H1 (cell line): ENCODE data around the gene PYGB. TPM values are rescaled to one million over a fixed set of nuclear protein-coding genes. Genes with fewer than 3 reads are reported as not detected.

Source experiments
- CTCF ChIA-PET: fragments of 300-600 bp; sonication (Branson Sonifier 250); formaldehyde crosslinking; loops from one replicate; lab custom pipeline; 2021; ENCODE audit not compliant: partially characterized antibody; lab: Charles Lee
- POLR2A ChIA-PET: fragments of 300-600 bp; sonication (Branson Sonifier 250); formaldehyde crosslinking; loops from one replicate; lab custom pipeline; 2021; ENCODE audit warnings: inconsistent platforms; ENCODE audit not compliant: partially characterized antibody; lab: Charles Lee
- DNase-seq, 2 experiments: peaks; one replicate each; pipeline versions ENCODE4 v3.0.0 to v3.0.0-alpha.2; 2010 to 2022; ENCODE audit warnings: low spot score in 2 of 2, low read depth in 1 of 2, mixed read lengths in 1 of 2
- FAIRE-seq: peaks from 2 replicates; lab custom pipeline; 2011; peaks lifted over from hg19 to GRCh38; lab: Jason Lieb, UNC
- H2AFZ ChIP-seq: 2 replicates; pipeline ENCODE4 v1.8.1; 2012; ENCODE audit warnings: low read length, inconsistent platforms
- H2AK5ac ChIP-seq: 2 replicates; pipeline ENCODE4 v1.6.1; 2013; ENCODE audit warnings: low read depth, low read length
- H2BK120ac ChIP-seq: replicated peaks from 2 replicates; pipeline ENCODE3; 2013; ENCODE audit warnings: low read depth, low read length, inconsistent platforms
- H2BK12ac ChIP-seq: 2 replicates; pipeline ENCODE4 v1.6.1; 2013; ENCODE audit warnings: low read depth, low read length
- H2BK15ac ChIP-seq: 2 replicates; pipeline ENCODE4 v1.6.1; 2013; ENCODE audit warnings: low read length
- H2BK20ac ChIP-seq: 2 replicates; pipeline ENCODE4 v1.6.1; 2013; ENCODE audit warnings: low read length
- H2BK5ac ChIP-seq: 2 replicates; pipeline ENCODE4 v1.6.1; 2013; ENCODE audit warnings: low read depth, low read length
- H3K14ac ChIP-seq: 2 replicates; pipeline ENCODE4 v1.6.1; 2013; ENCODE audit warnings: inconsistent platforms; ENCODE audit not compliant: insufficient read length
- H3K18ac ChIP-seq: 2 replicates; pipeline ENCODE4 v1.6.1; 2013; ENCODE audit warnings: low read length; ENCODE audit errors: extremely low read depth
- H3K23ac ChIP-seq: 2 replicates; pipeline ENCODE4 v1.6.1; 2013; ENCODE audit warnings: inconsistent platforms; ENCODE audit not compliant: insufficient read length
- H3K23me2 ChIP-seq: 2 replicates; pipeline ENCODE4 v1.6.1; 2013; ENCODE audit warnings: low read depth, low read length
- H3K27ac ChIP-seq: 2 replicates; pipeline ENCODE4 v1.6.1; 2011; ENCODE audit warnings: low read depth, low read length, inconsistent platforms
- H3K27me3 ChIP-seq, 4 experiments: replicated peaks in 1 of 4; 1 replicate in 1 of 4; 2 replicates in 3 of 4; pipeline versions ENCODE4 v1.6.1 to v1.8.1; 2011 to 2013; ENCODE audit warnings: low read length in 3 of 4, mild to moderate bottlenecking in 3 of 4, inconsistent platforms in 2 of 4, mixed read lengths in 2 of 4, moderate library complexity in 1 of 4; ENCODE audit not compliant: control insufficient read depth in 3 of 4, insufficient read depth in 3 of 4; ENCODE audit errors: extremely low read depth in 1 of 4
- H3K36me3 ChIP-seq, 4 experiments: 2 replicates each; pipeline versions ENCODE4 v1.6.1 to v1.8.1; 2011 to 2013; ENCODE audit warnings: mild to moderate bottlenecking in 4 of 4, low read length in 3 of 4, moderate library complexity in 2 of 4, control low read depth in 1 of 4, inconsistent platforms in 1 of 4; ENCODE audit not compliant: insufficient read depth in 4 of 4, control insufficient read depth in 2 of 4
- H3K4ac ChIP-seq: replicated peaks from 2 replicates; pipeline ENCODE3; 2013; ENCODE audit warnings: low read length, low read depth, mixed read lengths, inconsistent platforms; ENCODE audit not compliant: insufficient read length
- H3K4me1 ChIP-seq, 4 experiments: replicated peaks in 1 of 4; 1 replicate in 1 of 4; 2 replicates in 3 of 4; pipeline versions ENCODE4 v1.6.1 to v1.8.1; 2011 to 2013; ENCODE audit warnings: low read length in 3 of 4, inconsistent platforms in 2 of 4, mixed read lengths in 1 of 4; ENCODE audit not compliant: insufficient read depth in 4 of 4, control insufficient read depth in 3 of 4
- H3K4me2 ChIP-seq, 2 experiments: 2 replicates each; pipeline versions ENCODE4 v1.6.1 to v1.8.1; 2011 to 2013; ENCODE audit warnings: low read depth in 2 of 2, low read length in 2 of 2, control low read depth in 1 of 2, inconsistent platforms in 1 of 2, mild to moderate bottlenecking in 1 of 2; ENCODE audit not compliant: insufficient read depth in 1 of 2
- H3K4me3 ChIP-seq, 4 experiments: fragments of 200-600, 300-600 bp in 1 of 4; sonication (generic), shearing (Covaris generic), sonication (Bioruptor Twin) in 1 of 4; 2 replicates each; pipeline versions ENCODE4 v1.5.1 to v1.8.1; 2011 to 2016; ENCODE audit warnings: low read length in 4 of 4, low read depth in 3 of 4, control low read depth in 2 of 4, inconsistent platforms in 2 of 4, mild to moderate bottlenecking in 2 of 4, mixed read lengths in 1 of 4, moderate library complexity in 1 of 4; ENCODE audit not compliant: insufficient read depth in 2 of 4; ENCODE audit errors: extremely low read depth in 1 of 4
- H3K56ac ChIP-seq: replicated peaks from 2 replicates; pipeline ENCODE3; 2013; ENCODE audit warnings: low read depth, mild to moderate bottlenecking, mixed read lengths, low read length, inconsistent platforms; ENCODE audit not compliant: insufficient read length
- H3K79me1 ChIP-seq: 2 replicates; pipeline ENCODE4 v1.6.1; 2013; ENCODE audit warnings: low read depth, low read length, control low read depth
- H3K79me2 ChIP-seq, 2 experiments: 2 replicates each; pipeline versions ENCODE4 v1.6.1 to v1.8.1; 2012 to 2013; ENCODE audit warnings: low read length in 2 of 2, mild to moderate bottlenecking in 2 of 2, inconsistent platforms in 1 of 2; ENCODE audit not compliant: insufficient read depth in 2 of 2, control insufficient read depth in 1 of 2
- H3K9ac ChIP-seq, 4 experiments: replicated peaks in 1 of 4; 1 replicate in 1 of 4; 2 replicates in 3 of 4; pipeline versions ENCODE4 v1.6.1 to v1.8.1; 2011 to 2013; ENCODE audit warnings: low read depth in 3 of 4, low read length in 3 of 4, control low read depth in 2 of 4, mild to moderate bottlenecking in 2 of 4, moderate library complexity in 2 of 4, inconsistent platforms in 1 of 4; ENCODE audit errors: extremely low read depth in 1 of 4
- H3K9me3 ChIP-seq, 2 experiments: 2 replicates each; pipeline versions ENCODE4 v1.6.1 to v1.8.1; 2012 to 2013; ENCODE audit warnings: mild to moderate bottlenecking in 2 of 2, moderate library complexity in 2 of 2, control low read depth in 1 of 2, inconsistent platforms in 1 of 2, low read depth in 1 of 2, low read length in 1 of 2, mixed read lengths in 1 of 2; ENCODE audit not compliant: insufficient read depth in 2 of 2
- H4K20me1 ChIP-seq, 2 experiments: replicated peaks in 1 of 2; 2 replicates each; pipeline versions ENCODE3 to v1.8.1; 2011 to 2013; ENCODE audit warnings: inconsistent platforms in 2 of 2, low read length in 2 of 2, mild to moderate bottlenecking in 1 of 2; ENCODE audit not compliant: insufficient read depth in 2 of 2, control insufficient read depth in 1 of 2
- H4K5ac ChIP-seq: 2 replicates; pipeline ENCODE4 v1.6.1; 2013; ENCODE audit warnings: low read length, low read depth, mixed read lengths, inconsistent platforms; ENCODE audit not compliant: insufficient read length
- H4K8ac ChIP-seq: 2 replicates; pipeline ENCODE4 v1.8.0; 2013; ENCODE audit warnings: mild to moderate bottlenecking, moderate library complexity, low read length, inconsistent platforms; ENCODE audit not compliant: insufficient read depth; ENCODE audit errors: extremely low read depth
- H4K91ac ChIP-seq: replicated peaks from 2 replicates; pipeline ENCODE3; 2013; ENCODE audit warnings: low read length, mixed read lengths, inconsistent platforms; ENCODE audit not compliant: insufficient read length
- GTF2F1 ChIP-seq: IDR thresholded peaks from 2 replicates; pipeline ENCODE4 v1.6.1; 2012; ENCODE audit warnings: low read depth, low read length, improper control_type of control experiment, borderline replicate concordance
- WGBS, 2 experiments: shearing (Covaris generic) in 1 of 2; methylation state at CpG; one replicate each; pipeline versions ENCODE4 v1.1.6 to v1.1.7; 2013 to 2015; ENCODE audit warnings: low lambda C conversion rate in 2 of 2, mixed read lengths in 2 of 2, inconsistent platforms in 1 of 2, low coverage in 1 of 2, missing lambda C conversion rate in 1 of 2; ENCODE audit not compliant: insufficient replicate concordance in 2 of 2, insufficient coverage in 1 of 2, insufficient read length in 1 of 2; ENCODE audit errors: extremely low coverage in 1 of 2, missing lambda C conversion rate in 1 of 2; 5-methylcytosine and 5-hydroxymethylcytosine counted together
- polyA plus RNA-seq, 7 experiments: library from polyadenylated mRNA; depleted of rRNA in 3 of 7; stranded (reverse) in 5 of 7; unstranded in 2 of 7; fragments of >200 nt in 5 of 7; fragments of 200-250 nt in 2 of 7; gene quantifications; 1 replicate in 5 of 7; 2 replicates in 1 of 7; 4 replicates in 1 of 7; pipeline versions ENCODE4 v1.2.1 to v1.2.3, GENCODE V29; 2011 to 2013; ENCODE audit warnings: missing spikeins in 2 of 7, mixed read lengths in 2 of 7
- total RNA-seq: library from RNA; stranded (reverse); fragmentation: NEBNext Ultra II Directional; extraction: Animal tissue kit (Norgen Biotek cat#: 25700); gene quantifications from 2 replicates; pipeline ENCODE4 v1.2.1, GENCODE V29; 2021

The PYGB gene
- total and polyA plus RNA-seq, 2 of the 8 experiments (the other 6 are each of a cell fraction or from before 2014, with no cell fraction given), result 26.6 to 56.0 TPM

DNA sequence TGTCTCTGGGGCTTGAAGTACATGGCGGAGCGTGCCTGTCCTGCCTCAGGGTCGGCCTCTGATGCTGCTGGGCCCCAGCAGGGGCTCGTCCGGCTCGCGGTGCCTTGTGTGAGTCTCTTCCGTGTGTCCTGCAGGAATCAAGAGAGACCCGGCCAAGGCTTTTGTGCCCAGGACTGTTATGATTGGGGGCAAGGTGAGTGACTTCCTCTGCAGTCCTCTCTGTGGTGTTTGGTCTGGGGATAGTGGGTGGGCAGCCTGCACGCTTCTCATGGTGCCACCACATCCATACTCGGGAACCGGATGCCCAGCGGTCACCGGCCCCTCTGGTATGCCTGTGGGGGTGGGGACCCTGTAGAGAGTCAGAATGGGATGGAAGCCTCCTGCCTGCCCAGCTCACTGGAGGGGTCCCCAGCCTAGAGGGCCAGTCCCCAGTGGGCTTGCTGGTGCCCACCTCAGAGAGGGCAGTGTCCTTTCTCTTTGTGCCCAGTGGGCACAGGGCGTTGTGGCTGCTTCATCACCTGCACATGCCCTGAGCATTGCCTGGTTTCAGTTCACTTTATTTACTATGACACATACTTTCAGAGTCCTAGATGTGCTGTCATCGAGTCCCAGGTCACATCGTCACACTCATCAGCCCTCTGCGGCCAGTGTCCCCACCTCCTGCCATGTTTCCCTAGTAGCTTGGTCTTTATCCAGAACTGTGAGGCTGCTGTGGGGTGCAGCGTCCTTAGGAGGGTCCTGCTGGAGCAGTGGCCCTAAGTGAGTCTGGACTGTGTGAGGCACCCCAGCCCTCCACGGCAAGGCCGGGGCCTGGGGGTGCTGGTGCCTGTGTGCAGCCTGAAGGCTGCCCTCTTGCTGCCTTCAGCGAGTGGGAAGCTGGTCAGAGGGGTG, 40.7 kb downstream of the PYGB start:
- H3K27me3 ChIP-seq, result no peaks in the 10 kb centered on the region

More for the DNA sequence above, 40.7 kb downstream of the PYGB start:
- Histone ChIP-seq H2BK20ac (no peak overlapping the region), H3K4me1 (no peaks in the 10 kb centered on the region), H4K5ac (no peak overlapping the region), H4K91ac (no peak overlapping the region), H3K4me2 (no peak overlapping the region), H3K23me2 (no peaks in the 10 kb centered on the region), H3K79me2 (no peaks in the 10 kb centered on the region), H2BK12ac (no peak overlapping the region), H3K9ac (no peak overlapping the region), H4K20me1 (peaks cover 0 to 8% of the 10 kb centered on the region in 2 experiments), H3K23ac (no peak overlapping the region), H2AFZ (no peak overlapping the region), H3K36me3 (peaks cover 4 to 19% (median 16%) of the 10 kb centered on the region in 4 experiments; a peak in 6 of 8 replicates), H3K56ac (no peak overlapping the region), H2BK120ac (no peak overlapping the region), H3K79me1 (no peaks in the 10 kb centered on the region; the same call in 1 of the 2 replicates), H3K9me3 (no peaks in the 10 kb centered on the region), H2BK5ac (no peak overlapping the region; the same call in 1 of the 2 replicates), H4K8ac (no peak overlapping the region; the same call in none of the 2 replicates), H3K18ac (no peak overlapping the region), H3K14ac (no peak overlapping the region), H3K4me3 (no peak overlapping the region), H3K4ac (no peak overlapping the region), H2BK15ac (no peak overlapping the region), H3K27ac (no peak overlapping the region), H2AK5ac (no peak overlapping the region)
- TF ChIP-seq GTF2F1, result no peak
- FAIRE-seq (no peak), DNase-seq (no peak)
- ChIA-PET POLR2A (interaction anchor here (1.8 kb wide), 1 partner anchor 7 kb away, joined by 3 read pairs; no protein-coding TSS in a partner anchor), CTCF (interaction anchor here (0.7 to 3.0 kb wide), 10 partner anchors 8 to 295 kb away, joined by 3 to 10 read pairs (median 4); no protein-coding TSS in a partner anchor)
- 93% methylated on average over 21 of the region's 22 CpGs; no CpG with 5 or more reads in 1 of the 2 experiments for WGBS, 2 experiments
